NCI-H1694 treated with DMSO at 0.1 percent for 48 hours (cell line): Measurements from ENCODE around the gene CCDC170.

Experiments used
- DNase-seq: peaks from one replicate; lab custom pipeline; 2025; lab: John Stamatoyannopoulos, UW

CCDC170 gene

GRCh38 chr6:151618717-151619116, 124.9 kb downstream of the CCDC170 start:
- no peak for DNase-seq

GRCh38 chr6:151620179-151620578, 126.4 kb downstream of the CCDC170 start:
- no peak for DNase-seq

- DNase-seq: no peak
Measured at GRCh38 chr6:151624071-151624470, 130.3 kb downstream of the CCDC170 start.

GRCh38 chr6:151624481-151624880, 130.7 kb downstream of the CCDC170 start:
- no peak for DNase-seq

GRCh38 chr6:151624900-151625536, 131.2 kb downstream of the CCDC170 start:
- no peak for DNase-seq

GRCh38 chr6:151627689-151628444, 134.1 kb downstream of the CCDC170 start:
- no peak for DNase-seq

GRCh38 chr6:151629791-151630190, 136.0 kb downstream of the CCDC170 start:
- DNase-seq: no peak

GRCh38 chr6:151630387-151630786, 136.6 kb downstream of the CCDC170 start:
- DNase-seq: no peak

GRCh38 chr6:151630991-151631655, 137.3 kb downstream of the CCDC170 start:
- DNase-seq: no peak

GRCh38 chr6:151632415-151632987, 138.7 kb downstream of the CCDC170 start:
- DNase-seq: no peak

- DNase-seq: no peak
Measured at GRCh38 chr6:151633526-151634335, 139.9 kb downstream of the CCDC170 start.

GRCh38 chr6:151634336-151634720, 140.5 kb downstream of the CCDC170 start:
- no peak for DNase-seq

- no peak for DNase-seq
Measured at GRCh38 chr6:151635741-151636140, 141.9 kb downstream of the CCDC170 start.

GRCh38 chr6:151637814-151638213, 144.0 kb downstream of the CCDC170 start:
- no peak for DNase-seq

- DNase-seq: no peak
Measured at GRCh38 chr6:151639750-151640149, 145.9 kb downstream of the CCDC170 start.

GRCh38 chr6:151641028-151641427, 147.2 kb downstream of the CCDC170 start:
- no peak for DNase-seq

GRCh38 chr6:151647976-151648639, 154.3 kb downstream of the CCDC170 start:
- no peak for DNase-seq

- no peak for DNase-seq
Measured at GRCh38 chr6:151649835-151650234, 156.0 kb downstream of the CCDC170 start.

- DNase-seq: no peak
Measured at GRCh38 chr6:151651639-151652038, 157.8 kb downstream of the CCDC170 start.

GRCh38 chr6:151652325-151652724, 158.5 kb downstream of the CCDC170 start:
- no peak for DNase-seq

GRCh38 chr6:151655099-151655498, 161.3 kb downstream of the CCDC170 start:
- no peak for DNase-seq
